ENCODE measurements around the gene MVB12B.

MVB12B gene

GRCh38 chr9:126304207-126304970 lies 22.2 kb upstream of the MVB12B start:
- no peak for DNase-seq

- DNase-seq: no peak
Observed at GRCh38 chr9:126304971-126305320, 21.7 kb upstream of the MVB12B start.

- DNase-seq: no peak
Observed at GRCh38 chr9:126306071-126306647, 20.5 kb upstream of the MVB12B start.

- DNase-seq: no peak
Observed at GRCh38 chr9:126307322-126308061, 19.1 kb upstream of the MVB12B start.

- no peak for DNase-seq
Observed at GRCh38 chr9:126309427-126310189, 17.0 kb upstream of the MVB12B start.

- no peak for DNase-seq
Observed at GRCh38 chr9:126312584-126313551, 13.8 kb upstream of the MVB12B start.

GRCh38 chr9:126316085-126316655 lies 10.5 kb upstream of the MVB12B start:
- no peak for DNase-seq

- no peak for DNase-seq
Observed at GRCh38 chr9:126317513-126317912, 9.1 kb upstream of the MVB12B start.

- DNase-seq: no peak
Observed at GRCh38 chr9:126318858-126319257, 7.8 kb upstream of the MVB12B start.

- no peak for DNase-seq
Observed at GRCh38 chr9:126319671-126320070, 7.0 kb upstream of the MVB12B start.

GRCh38 chr9:126320158-126320922 lies 6.3 kb upstream of the MVB12B start:
- no peak for DNase-seq

- DNase-seq: no peak
Observed at GRCh38 chr9:126321742-126322141, 4.9 kb upstream of the MVB12B start.

GRCh38 chr9:126325821-126326220 lies 808 bp upstream of the MVB12B start:
- DNase-seq: no peak

- no peak for DNase-seq
Observed at GRCh38 chr9:126327006-126327713, 531 bp downstream of the MVB12B start.

- DNase-seq: no peak
Observed at GRCh38 chr9:126327714-126328185, 1.1 kb downstream of the MVB12B start.

- DNase-seq: no peak
Observed at GRCh38 chr9:126328407-126328806, 1.8 kb downstream of the MVB12B start.

- no peak for DNase-seq
Observed at GRCh38 chr9:126329476-126330275, 3.0 kb downstream of the MVB12B start.

GRCh38 chr9:126330536-126330935 lies 3.9 kb downstream of the MVB12B start:
- DNase-seq: no peak
